Right atrium auricular region (tissue), 2 donors: ENCODE measurements around the gene SMG9. TPM values are rescaled to one million over a fixed set of nuclear protein-coding genes. Genes with fewer than 3 reads are reported as not detected.
"Not testable (repeated sequence)": the region's sequence is repeated elsewhere in the genome, so short reads cannot be mapped to it uniquely, and the experiment has no call there.

ENCODE experiments used
- DNase-seq: peaks from one replicate; pipeline ENCODE4 v3.0.0-alpha.2; 2019; ENCODE audit warnings: low spot score
- H3K27ac ChIP-seq, 2 donors: fragments of 200-600 bp; sonication (generic); 1 replicate in 1 of 2; 2 replicates in 1 of 2; pipeline ENCODE4 v1.5.1; 2016 to 2019
- H3K27me3 ChIP-seq, 2 donors: fragments of 200-600 bp; sonication (generic); one replicate each; pipeline versions ENCODE4 v1.5.1 to v1.6.0; 2017 to 2019
- H3K36me3 ChIP-seq: fragments of 200-600 bp; sonication (generic); one replicate; pipeline ENCODE4 v1.5.1; 2016
- H3K4me1 ChIP-seq, 2 donors: fragments of 200-600 bp; sonication (generic); one replicate each; pipeline versions ENCODE4 v1.5.1 to v1.6.0; 2017 to 2019
- H3K4me3 ChIP-seq, 2 donors: fragments of 200-600 bp; sonication (generic); 1 replicate in 1 of 2; 2 replicates in 1 of 2; pipeline ENCODE4 v1.5.1; 2017 to 2019; ENCODE audit warnings: mild to moderate bottlenecking in 1 of 2, moderate library complexity in 1 of 2
- H3K9me3 ChIP-seq, 2 donors: fragments of 200-600 bp; sonication (generic); one replicate each; pipeline ENCODE4 v1.5.1; 2019
- total RNA-seq, 2 donors: library from RNA; depleted of rRNA; stranded (reverse); fragments of >200 nt; gene quantifications; one replicate each; pipeline ENCODE4 v1.1.0, GENCODE V29; 2016
- TF ChIP-seq, protein P1 (sequence below), 2 donors: fragments of 200-600 bp; sonication (generic); IDR thresholded peaks; one replicate each; pipeline ENCODE4 v1.5.1; 2019; ENCODE audit warnings: antibody characterized with exemption in 2 of 2

Gene SMG9
- total RNA-seq, 2 donors from 2014 or later, result 8.0 to 11.0 TPM

DNA sequence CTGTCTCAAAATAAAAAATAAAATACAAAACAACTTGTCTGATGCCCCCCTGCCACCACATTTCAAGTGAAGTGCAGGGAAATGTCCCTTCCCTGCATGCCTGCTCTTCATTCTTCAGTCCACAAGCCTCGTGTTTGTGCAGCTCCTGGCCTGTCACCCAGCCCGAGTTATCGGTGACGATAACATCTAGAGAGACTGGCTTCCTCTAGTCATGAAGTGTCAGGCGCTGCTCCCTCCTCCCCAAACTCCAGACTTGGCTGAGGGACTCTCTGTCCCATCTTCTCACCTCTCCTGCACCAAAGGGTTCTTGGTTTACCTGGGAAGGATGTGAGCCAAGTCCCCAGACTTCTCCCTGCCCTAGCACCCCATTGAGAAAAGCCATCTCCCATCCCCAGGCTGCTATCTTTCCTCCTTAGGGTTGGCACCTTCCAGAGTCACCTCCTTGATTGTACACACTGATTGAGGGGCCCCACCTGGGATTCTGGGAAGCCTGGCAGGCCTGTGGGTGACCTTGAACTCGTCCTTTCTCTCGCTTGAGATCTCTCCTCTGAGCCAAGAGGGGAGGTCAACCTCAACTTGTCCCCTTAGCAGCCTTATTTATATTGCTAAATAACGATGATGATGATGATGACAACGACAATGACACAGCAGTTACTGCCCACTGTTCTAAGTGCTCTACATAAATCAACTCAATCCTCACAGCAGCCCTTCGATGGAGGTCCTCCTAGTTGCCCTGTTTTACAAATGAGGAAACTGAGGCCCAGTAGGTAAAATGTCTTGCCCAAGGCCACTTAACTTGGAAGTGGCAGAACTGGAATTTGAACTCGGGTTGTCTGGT, 71.7 kb downstream of the SMG9 start:
- H3K27ac ChIP-seq, result no peak overlapping the region
- DNase-seq, result no peak
- TF ChIP-seq, protein P1, sequence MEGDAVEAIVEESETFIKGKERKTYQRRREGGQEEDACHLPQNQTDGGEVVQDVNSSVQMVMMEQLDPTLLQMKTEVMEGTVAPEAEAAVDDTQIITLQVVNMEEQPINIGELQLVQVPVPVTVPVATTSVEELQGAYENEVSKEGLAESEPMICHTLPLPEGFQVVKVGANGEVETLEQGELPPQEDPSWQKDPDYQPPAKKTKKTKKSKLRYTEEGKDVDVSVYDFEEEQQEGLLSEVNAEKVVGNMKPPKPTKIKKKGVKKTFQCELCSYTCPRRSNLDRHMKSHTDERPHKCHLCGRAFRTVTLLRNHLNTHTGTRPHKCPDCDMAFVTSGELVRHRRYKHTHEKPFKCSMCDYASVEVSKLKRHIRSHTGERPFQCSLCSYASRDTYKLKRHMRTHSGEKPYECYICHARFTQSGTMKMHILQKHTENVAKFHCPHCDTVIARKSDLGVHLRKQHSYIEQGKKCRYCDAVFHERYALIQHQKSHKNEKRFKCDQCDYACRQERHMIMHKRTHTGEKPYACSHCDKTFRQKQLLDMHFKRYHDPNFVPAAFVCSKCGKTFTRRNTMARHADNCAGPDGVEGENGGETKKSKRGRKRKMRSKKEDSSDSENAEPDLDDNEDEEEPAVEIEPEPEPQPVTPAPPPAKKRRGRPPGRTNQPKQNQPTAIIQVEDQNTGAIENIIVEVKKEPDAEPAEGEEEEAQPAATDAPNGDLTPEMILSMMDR (IDR thresholded peaks at IDR 0.05), result no peak

DNA sequence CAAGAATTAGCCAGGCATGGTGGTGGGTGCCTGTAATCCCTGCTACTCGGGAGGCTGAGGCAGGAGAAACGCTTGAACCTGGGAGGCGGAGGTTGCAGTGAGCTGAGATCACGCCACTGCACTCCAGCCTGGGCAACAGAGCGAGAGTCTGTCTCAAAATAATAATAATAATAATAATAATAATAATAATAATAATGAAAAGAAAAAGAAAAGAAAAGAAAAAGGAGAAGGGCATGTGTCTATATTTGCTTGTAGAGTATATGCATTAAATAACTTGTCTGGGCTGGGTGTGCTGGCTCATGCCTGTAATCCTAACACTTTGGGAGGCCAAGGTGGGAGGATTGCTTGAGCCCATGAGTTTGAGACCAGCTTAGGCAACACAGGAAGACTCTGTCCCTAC, 72.5 kb downstream of the SMG9 start:
- H3K27me3 ChIP-seq, H3K9me3 ChIP-seq, H3K4me1 ChIP-seq, H3K4me3 ChIP-seq, H3K36me3 ChIP-seq, H3K27ac ChIP-seq, DNase-seq: not testable (repeated sequence)

More for the DNA sequence above, 71.7 kb downstream of the SMG9 start:
- no peak overlapping the region for H3K4me3 ChIP-seq
- no peaks in the 10 kb centered on the region for H3K36me3 ChIP-seq
- no peaks in the 10 kb centered on the region for H3K27me3 ChIP-seq
- no peaks in the 10 kb centered on the region for H3K4me1 ChIP-seq
- no peaks in the 10 kb centered on the region for H3K9me3 ChIP-seq

DNA sequence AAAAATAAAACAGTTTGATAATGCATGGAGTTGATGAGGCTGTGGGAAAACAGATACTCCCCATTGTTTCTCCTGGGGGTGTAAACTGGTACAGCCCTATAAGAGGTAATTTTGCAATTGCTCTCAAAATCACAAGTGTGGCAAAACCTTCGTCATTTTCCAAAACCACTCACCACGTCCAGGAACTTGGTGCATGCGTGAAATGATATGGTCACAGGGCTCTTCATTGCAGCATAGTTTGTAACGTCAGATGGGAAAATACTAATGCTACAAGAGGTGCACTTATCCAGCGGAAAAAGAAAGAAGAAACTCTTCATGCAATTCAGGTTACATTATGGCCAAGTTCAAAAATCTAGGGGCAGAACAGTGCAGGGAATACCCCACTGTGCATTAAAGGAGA, 72.9 kb downstream of the SMG9 start:
- no peak overlapping the region for H3K27ac ChIP-seq
- H3K9me3 ChIP-seq, result no peaks in the 10 kb centered on the region
- H3K4me3 ChIP-seq, result no peak overlapping the region
- H3K4me1 ChIP-seq, result no peaks in the 10 kb centered on the region
- no peak for DNase-seq
- TF ChIP-seq, protein P1 (IDR thresholded peaks at IDR 0.05), result no peak
- no peaks in the 10 kb centered on the region for H3K27me3 ChIP-seq
- H3K36me3 ChIP-seq, result no peaks in the 10 kb centered on the region

DNA sequence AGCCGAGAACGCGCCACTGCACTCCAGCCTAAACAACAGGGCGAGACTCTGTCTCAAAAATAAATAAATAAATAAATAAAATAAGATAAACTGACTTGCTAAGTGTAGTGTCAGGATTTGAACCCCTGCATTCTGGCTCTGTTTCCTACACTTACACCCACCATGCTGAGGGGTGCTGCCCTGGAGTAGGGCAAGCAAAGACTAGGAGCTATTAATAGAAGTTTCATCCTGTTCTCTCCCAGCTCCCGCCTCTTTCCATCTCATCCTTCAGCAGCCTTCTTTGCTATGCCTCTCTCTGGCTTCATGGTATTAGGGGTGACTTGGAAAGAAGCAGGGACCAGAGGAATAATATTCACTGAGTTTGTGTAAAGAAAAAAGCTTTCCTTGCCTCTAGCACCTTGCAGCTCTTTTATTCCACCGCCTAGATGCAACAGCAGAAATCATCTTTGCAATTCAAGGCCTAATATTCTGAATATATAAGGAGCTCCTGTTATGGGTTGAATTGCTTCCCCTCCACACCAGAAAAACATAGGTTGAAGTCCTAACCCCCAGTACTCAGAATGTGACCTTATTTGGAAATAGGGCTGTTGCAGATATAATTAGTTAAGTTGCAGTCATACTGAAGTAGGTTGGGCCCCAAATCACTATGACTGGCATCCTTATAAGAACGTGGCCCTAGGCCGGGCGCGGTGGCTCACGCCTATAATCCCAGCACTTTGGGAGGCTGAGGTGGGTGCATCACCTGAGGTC, 76.1 kb downstream of the SMG9 start:
- no peaks in the 10 kb centered on the region for H3K27me3 ChIP-seq
- no peak overlapping the region for H3K27ac ChIP-seq
- no peak overlapping the region for H3K4me3 ChIP-seq
- H3K4me1 ChIP-seq, result no peaks in the 10 kb centered on the region
- TF ChIP-seq, protein P1 (IDR thresholded peaks at IDR 0.05), result no peak
- DNase-seq, result no peak
- H3K9me3 ChIP-seq, result no peaks in the 10 kb centered on the region
- no peaks in the 10 kb centered on the region for H3K36me3 ChIP-seq

Other genes starting within 250 kb of the SMG9 start
- gene ETHE1, start 227.8 kb downstream of the SMG9 start, total RNA-seq, result 10 to 100 TPM; 17.9 to 25.4 TPM
- under 1 TPM in 1 of 2 donors, not detected in 1; 0.39 TPM for gene ZNF575, start 221.8 kb downstream of the SMG9 start, total RNA-seq
- 10 to 100 TPM; 14.3 to 14.9 TPM for gene XRCC1, start 179.4 kb downstream of the SMG9 start, total RNA-seq
- gene PINLYP, start 179.2 kb downstream of the SMG9 start, total RNA-seq, result 1 to 10 TPM; 1.6 to 4.5 TPM
- gene IRGQ, start 158.8 kb downstream of the SMG9 start, total RNA-seq, result 10 to 100 TPM; 24.7 to 25.9 TPM
- 10 to 100 TPM in 1 of 2 donors, 1 to 10 TPM in 1; 8.9 to 16.4 TPM for gene ZNF576, start 158.4 kb downstream of the SMG9 start, total RNA-seq
- gene SRRM5, start 142.9 kb downstream of the SMG9 start, total RNA-seq, result under 1 TPM in 1 of 2 donors, not detected in 1; 0.28 TPM
- 10 to 100 TPM; 23.4 to 25.7 TPM for gene ZNF428, start 135.3 kb downstream of the SMG9 start, total RNA-seq
- gene CADM4, start 115.1 kb downstream of the SMG9 start, total RNA-seq, result 1 to 10 TPM; 6.6 to 9.6 TPM
- gene PLAUR, start 84.8 kb downstream of the SMG9 start, total RNA-seq, result 10 to 100 TPM; 12.9 to 18.4 TPM
- not detected for gene IRGC, start 38.9 kb downstream of the SMG9 start, total RNA-seq
- gene KCNN4, start 26.0 kb upstream of the SMG9 start, total RNA-seq, result 1 to 10 TPM; 1.3 to 2.0 TPM
- gene LYPD5, start 47.5 kb upstream of the SMG9 start, total RNA-seq, result 1 to 10 TPM in 1 of 2 donors, under 1 TPM in 1; 0.63 to 3.9 TPM
- 1 to 10 TPM; 4.5 to 6.5 TPM for gene ZNF283, start 72.4 kb upstream of the SMG9 start, total RNA-seq
- 1 to 10 TPM; 2.6 to 3.3 TPM for gene ZNF404, start 129.0 kb upstream of the SMG9 start, total RNA-seq
- gene ZNF45, start 180.3 kb upstream of the SMG9 start, total RNA-seq, result 1 to 10 TPM; 5.8 to 7.2 TPM
- gene ZNF221, start 196.3 kb upstream of the SMG9 start, total RNA-seq, result 1 to 10 TPM; 3.0 to 4.1 TPM
- 1 to 10 TPM; 3.4 to 5.7 TPM for gene ZNF155, start 229.2 kb upstream of the SMG9 start, total RNA-seq
- 1 to 10 TPM; 1.6 to 2.1 TPM for gene ZNF230, start 248.0 kb upstream of the SMG9 start, total RNA-seq